ENCODE measurements around the gene KCNK2.

The KCNK2 gene

DNA sequence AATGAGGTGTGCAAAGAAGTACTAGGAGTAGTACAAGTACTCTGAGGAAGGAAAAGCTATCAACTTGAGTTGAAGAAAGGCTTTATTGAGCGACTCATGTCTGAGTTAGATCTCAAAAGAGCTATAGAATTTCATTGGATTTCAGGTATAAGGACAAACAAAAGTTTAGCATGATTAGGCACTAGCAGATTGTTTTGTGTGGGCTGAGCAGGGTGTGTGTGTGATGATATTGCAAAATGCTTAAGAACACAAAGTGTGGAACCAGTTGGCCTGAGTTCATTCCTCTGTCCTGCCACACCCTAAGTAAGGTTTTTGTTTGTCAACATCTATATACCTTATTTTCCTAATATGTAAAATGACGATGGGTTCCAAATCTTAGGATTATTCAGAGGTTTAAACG, 158.9 kb downstream of the KCNK2 start:
- H3K4me3 ChIP-seq: no peak overlapping the region
- no peak overlapping the region for H3K27ac ChIP-seq

DNA sequence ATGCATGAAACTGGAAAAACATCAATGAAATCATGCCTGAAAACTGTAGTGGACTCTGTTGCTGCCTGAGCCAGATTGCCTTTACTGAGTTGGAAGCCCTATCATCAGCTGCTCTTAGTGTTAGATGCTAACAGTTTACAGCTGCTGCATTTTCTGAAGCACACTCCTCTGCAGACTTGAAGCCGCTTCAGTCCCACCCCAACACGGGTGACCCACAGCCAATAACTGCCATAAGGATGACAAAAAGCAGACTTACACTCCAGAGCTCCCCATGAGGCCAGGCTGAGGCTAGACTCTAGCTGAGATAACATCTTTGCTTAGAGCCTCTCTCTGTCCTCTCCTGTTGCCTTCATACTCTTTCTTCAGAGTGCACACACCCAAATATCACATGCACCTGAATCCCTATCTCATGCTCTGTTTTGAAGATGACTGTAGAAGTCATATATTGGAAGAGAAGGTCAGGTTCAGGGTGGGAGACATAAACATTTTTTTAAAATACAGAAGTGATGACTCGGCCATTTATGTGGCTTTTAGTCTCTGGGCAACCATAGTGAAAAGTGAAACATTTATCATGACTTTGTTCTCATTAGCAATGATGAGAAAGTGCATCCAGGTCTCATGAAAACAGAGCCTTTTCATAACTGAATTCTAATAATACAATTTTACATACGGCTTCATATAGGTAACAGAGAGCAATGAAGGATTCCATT, 161.0 kb downstream of the KCNK2 start:
- no peak overlapping the region for H3K4me3 ChIP-seq
- H3K27ac ChIP-seq: no peak overlapping the region

- Histone ChIP-seq H3K4me3 (no peak overlapping the region), H3K27ac (no peak overlapping the region)
Measured at GRCh38 chr1:215250913-215251312, 168.4 kb downstream of the KCNK2 start.

GRCh38 chr1:215251428-215251827, 168.9 kb downstream of the KCNK2 start:
- H3K4me3 ChIP-seq: no peak overlapping the region
- H3K27ac ChIP-seq: no peak overlapping the region

DNA sequence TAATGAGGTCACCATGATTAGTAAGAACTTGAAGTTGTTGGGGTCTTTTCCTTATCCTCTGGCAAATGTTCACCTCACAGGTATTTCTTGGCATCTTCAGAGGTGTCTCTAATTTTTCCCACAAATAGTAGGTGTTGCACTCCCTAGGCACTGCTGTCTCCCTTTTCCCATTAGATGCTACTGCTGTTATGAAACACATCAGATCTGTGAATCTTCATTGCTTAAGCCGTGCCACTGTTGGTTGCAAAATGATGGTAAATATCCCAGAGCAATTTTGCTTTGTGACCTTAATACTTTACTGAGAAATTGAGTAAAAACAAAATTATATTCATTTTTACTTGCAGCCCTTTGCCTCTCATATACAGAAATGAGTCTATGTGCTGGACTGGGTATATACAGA, 169.6 kb downstream of the KCNK2 start:
- Histone ChIP-seq H3K4me3 (no peak overlapping the region), H3K27ac (no peak overlapping the region)

DNA sequence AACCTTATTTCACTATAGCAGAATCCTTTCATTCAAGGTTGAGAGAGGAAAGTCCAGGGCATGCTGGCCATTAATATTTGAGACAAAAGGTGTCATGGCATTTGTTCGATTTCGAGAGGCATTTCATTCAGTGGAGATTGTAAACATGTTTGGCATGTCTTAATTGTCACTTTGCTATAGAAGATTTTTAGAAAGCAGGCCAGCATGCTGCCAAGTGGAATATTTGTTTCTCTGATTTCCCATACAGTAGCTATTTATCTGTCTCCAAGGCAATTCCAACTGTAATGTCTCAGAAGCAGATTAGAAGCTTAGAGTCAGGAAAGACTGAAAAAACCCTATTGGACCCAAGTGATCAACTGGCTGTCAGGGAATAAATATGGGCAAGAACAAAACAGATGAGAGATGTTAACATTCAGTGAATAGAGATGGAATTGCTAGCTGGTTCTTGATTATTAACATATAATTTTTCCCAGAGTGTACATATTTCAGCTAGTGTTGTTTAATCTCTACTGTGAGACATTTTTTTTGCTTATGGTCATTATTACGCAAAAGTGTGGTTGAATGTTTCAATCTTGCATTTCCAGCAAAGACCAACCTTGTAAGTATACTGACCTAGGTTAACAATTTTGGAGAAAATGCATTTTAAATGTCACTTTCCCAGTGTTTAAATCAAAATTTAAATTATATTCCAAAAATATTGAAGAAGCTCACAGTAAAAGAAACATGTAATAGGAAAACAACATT, 174.6 kb downstream of the KCNK2 start:
- Histone ChIP-seq H3K4me3 (no peak overlapping the region), H3K27ac (no peak overlapping the region)

DNA sequence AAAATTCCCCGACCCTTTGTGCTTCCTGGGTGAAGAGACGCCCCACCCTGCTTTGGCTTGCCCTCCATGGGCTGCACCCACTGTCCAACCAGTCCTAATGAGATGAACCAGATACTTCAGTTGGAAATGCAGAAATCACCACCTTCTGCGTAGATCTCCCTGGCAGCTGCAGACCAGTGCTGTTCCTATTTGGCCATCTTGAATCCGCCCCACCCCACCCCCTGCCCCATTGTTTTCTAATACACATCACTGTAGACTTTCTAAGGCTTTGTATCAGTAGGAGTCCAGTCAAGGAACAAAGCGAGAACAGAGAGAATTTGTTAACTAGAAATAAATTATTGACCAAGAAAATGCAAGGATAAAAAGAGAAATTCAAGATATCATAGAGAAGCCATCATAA, 178.2 kb downstream of the KCNK2 start:
- H3K4me3 ChIP-seq: no peak overlapping the region
- H3K27ac ChIP-seq: no peak overlapping the region

DNA sequence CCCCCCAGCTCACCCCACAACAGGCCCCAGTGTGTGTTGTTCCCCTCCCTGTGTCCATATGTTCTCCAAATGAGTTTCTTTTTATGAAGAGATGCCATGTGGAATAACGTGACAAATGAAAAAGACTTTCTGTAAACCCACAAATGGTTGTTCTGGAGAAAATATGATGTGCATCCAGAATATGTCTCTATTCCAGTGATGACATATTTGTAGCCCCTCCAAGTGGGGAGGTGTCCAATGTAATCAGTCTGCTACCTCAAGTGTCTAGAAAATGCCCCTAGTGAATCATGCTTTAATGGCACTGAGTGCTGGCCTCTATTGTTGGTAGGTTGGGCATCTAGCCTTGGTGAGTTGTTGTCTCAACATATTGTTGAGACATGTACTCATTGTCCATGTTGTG, 179.6 kb downstream of the KCNK2 start:
- Histone ChIP-seq H3K27ac (no peak overlapping the region), H3K4me3 (no peak overlapping the region)

GRCh38 chr1:215263636-215264035, 181.1 kb downstream of the KCNK2 start:
- no peak overlapping the region for H3K4me3 ChIP-seq
- H3K27ac ChIP-seq: no peak overlapping the region

DNA sequence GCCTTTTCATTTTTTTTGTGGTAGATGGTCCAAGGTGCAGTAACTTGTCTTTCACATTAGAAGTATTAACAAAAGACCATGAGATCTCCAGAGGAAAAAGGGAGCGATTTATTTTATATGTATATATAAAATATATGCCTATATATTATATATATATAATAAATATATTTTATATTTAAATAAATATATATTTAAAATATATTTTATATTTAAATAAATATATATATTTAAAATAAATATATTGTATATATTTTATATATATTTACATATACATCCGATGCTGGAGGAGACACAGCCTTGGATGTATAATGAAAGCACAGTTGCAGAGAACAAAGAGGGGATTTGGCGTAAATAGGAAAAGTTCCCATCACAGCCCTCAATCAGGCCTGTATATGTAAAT, 182.1 kb downstream of the KCNK2 start:
- H3K27ac ChIP-seq: no peak overlapping the region
- no peak overlapping the region for H3K4me3 ChIP-seq

DNA sequence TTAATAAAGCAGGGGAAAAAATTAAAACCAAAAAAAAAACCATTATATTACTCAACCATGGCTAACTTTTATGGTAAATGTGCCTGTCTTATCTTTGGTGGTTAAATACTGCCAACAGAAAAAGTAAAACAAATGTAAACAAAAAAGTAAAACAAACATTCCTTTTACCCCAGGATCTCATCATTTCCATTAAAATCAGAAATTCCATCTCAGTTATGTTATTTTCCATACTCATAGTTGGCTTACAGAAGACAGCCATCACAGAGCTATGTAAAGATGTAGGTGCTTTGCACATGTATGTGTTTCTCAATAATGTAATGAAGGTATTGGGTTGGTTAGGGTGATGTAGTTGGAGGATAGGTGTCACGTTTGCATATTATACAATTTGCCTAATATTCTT, 185.0 kb downstream of the KCNK2 start:
- H3K27ac ChIP-seq: no peak overlapping the region
- H3K4me3 ChIP-seq: no peak overlapping the region

DNA sequence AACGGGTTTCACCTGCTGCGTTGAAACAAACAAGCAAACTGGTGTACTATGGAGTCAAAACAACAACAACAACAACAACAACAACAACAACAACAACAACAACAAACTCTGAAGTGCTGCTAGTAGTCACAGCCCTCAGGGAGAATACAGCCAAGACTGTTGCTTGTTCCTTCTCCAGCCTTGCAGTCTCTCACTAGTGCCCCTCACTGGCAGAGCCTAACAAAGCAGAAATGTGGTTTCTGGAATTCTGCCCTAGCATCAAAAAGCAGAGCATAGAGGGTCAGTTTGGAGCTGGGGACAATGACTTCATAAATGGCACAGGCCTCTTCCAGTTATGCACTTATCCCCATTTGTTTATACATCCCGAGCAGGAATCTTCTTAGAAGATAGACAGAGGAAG, 187.4 kb downstream of the KCNK2 start:
- Histone ChIP-seq H3K27ac (no peak overlapping the region), H3K4me3 (no peak overlapping the region)

DNA sequence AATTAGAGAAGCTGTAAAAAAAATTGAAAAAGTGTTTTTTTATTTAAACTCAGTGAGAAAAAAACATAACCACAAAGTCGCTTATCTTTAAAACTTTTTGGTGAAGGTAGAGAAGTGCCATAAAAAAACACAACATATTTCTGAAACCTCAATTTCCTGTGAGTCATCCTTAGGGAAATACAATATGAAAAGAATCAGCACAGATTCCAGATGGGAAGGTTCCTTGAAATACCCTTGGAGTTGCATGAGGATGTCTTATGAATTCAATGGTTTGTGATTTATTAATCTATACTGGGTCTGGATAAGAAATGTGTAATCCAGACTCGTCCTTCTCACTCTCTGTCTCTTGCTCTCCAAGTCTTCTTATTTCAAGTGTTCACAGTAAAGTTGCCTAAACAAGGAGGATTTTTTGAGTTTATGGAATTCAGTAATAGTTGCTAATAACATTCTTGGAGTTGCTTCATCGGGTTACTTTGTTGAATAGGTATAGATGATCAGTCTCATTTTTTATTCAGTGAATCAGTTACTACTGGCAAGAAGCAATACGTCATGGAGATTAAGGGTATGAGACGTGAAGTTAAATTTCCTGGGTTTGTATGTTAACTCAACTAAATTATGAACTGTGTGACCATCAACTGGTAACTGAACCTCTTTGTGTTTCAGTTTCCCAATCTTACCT, 191.4 kb downstream of the KCNK2 start:
- Histone ChIP-seq H3K4me3 (no peak overlapping the region), H3K27ac (no peak overlapping the region)

DNA sequence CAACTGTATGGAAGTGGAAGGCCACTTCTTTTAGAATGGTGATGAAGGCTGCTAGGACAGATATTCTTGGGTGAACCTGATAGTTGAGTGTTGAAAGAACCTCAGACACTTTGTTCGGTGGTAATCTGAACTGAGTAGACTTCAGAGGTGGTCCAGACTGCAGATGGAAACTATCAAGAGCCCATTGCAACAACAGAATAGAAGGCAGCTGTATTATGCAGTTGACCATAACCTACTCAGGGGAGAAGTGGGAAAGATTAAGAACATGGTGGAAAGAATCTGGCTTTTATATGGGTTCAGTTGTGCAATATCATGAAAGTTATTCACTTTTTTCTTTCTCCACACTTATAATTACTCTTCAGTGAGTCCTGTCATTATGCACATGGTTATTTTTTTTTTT, 194.0 kb downstream of the KCNK2 start:
- no peak overlapping the region for H3K4me3 ChIP-seq
- H3K27ac ChIP-seq: no peak overlapping the region

GRCh38 chr1:215277532-215277931, 195.0 kb downstream of the KCNK2 start:
- H3K4me3 ChIP-seq: no peak overlapping the region
- no peak overlapping the region for H3K27ac ChIP-seq

DNA sequence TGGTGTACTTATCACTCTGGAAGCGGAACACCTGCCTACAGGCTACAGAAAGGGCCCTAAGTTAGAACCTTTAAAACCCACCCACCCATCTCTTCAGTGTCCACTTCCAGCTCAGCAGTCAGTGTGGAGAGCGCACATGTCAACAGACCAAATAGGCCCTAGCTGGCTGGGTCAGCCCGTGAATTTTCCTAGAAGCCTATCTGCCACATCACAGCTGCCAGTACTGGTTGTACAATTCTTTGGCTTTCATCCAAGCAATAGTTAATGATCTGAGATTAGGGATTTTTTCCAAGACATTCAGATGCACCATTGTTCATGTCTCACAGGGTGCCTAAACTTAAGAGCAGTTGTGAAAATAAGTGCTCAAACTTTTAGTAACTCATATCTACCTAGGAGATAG, 197.1 kb downstream of the KCNK2 start:
- H3K27ac ChIP-seq: no peak overlapping the region
- H3K4me3 ChIP-seq: no peak overlapping the region

DNA sequence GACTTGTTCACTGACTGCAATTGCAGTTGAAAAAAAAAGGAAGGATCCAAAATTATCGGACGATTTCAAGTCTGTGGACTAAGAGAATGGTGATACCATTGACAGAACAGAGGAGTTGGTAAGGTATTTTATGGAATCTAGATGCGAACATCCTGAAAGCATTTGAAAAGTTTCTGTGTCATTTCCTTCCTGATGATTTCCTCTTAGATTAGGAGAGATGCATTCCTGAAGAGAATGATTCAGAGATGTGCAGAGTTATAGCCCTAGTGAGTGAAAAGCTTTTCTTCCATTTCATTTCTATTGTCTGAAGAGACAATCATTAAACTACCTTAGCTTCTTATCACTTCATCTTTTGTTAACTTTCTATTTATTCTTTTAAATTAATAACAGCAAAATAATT, 200.0 kb downstream of the KCNK2 start:
- Histone ChIP-seq H3K4me3 (no peak overlapping the region), H3K27ac (no peak overlapping the region)

GRCh38 chr1:215285013-215285800, 202.7 kb downstream of the KCNK2 start:
- no peak overlapping the region for H3K4me3 ChIP-seq

More at GRCh38 chr1:215285013-215285800, 202.7 kb downstream of the KCNK2 start:
- H3K27ac ChIP-seq: no peak overlapping the region

Measured in skin epidermis (tissue), 12 donors.